Neural cell (in vitro differentiated cells): ENCODE measurements around the gene CRYGA.

ENCODE experiments used
- POLR2AphosphoS5 ChIP-seq: IDR thresholded peaks from 2 replicates; pipeline ENCODE4 v1.6.1; 2012
- RAD21 ChIP-seq: fragments of 450-650 bp; conservative IDR thresholded peaks from 2 replicates; pipeline ENCODE4 v1.6.1; 2014; ENCODE audit warnings: antibody characterized with exemption, mild to moderate bottlenecking, moderate library complexity
- TF ChIP-seq, protein P1 (sequence below): fragments of 450-650 bp; IDR thresholded peaks from 2 replicates; pipeline ENCODE4 v1.5.1; 2014; ENCODE audit warnings: antibody characterized with exemption, mild to moderate bottlenecking, moderate library complexity; ENCODE audit not compliant: poor library complexity, severe bottlenecking

DNA sequence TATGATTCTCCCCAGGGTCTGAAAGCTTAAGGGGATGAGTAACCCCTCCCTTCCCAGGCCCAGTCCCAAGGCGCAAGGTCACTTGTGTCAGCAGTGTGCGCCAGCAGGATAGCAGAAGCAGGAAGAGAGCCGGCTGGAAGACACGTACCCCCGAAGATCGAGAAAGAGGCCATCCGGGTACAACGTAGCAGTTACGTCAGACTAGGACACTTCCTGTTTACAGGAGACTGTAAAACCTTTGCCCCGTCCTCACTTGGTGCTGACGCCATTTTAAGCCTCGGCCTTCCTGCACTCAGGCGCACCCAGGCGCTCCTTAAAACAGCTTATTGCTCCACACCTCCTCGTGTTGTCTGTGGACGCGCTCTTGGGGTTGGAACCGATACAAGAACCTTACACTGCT, 23.9 kb downstream of the CRYGA start:
- TF ChIP-seq, protein P1, sequence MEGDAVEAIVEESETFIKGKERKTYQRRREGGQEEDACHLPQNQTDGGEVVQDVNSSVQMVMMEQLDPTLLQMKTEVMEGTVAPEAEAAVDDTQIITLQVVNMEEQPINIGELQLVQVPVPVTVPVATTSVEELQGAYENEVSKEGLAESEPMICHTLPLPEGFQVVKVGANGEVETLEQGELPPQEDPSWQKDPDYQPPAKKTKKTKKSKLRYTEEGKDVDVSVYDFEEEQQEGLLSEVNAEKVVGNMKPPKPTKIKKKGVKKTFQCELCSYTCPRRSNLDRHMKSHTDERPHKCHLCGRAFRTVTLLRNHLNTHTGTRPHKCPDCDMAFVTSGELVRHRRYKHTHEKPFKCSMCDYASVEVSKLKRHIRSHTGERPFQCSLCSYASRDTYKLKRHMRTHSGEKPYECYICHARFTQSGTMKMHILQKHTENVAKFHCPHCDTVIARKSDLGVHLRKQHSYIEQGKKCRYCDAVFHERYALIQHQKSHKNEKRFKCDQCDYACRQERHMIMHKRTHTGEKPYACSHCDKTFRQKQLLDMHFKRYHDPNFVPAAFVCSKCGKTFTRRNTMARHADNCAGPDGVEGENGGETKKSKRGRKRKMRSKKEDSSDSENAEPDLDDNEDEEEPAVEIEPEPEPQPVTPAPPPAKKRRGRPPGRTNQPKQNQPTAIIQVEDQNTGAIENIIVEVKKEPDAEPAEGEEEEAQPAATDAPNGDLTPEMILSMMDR: no peak
- TF ChIP-seq RAD21 (no peak), POLR2AphosphoS5 (no peak)
